MCF 10A (cell line): ENCODE results near the gene MAFG. TPM values are rescaled to one million over a fixed set of nuclear protein-coding genes. Genes with fewer than 3 reads are reported as not detected.

ENCODE experiments used
- BruUV-seq: library from RNA; stranded (reverse); fragments of 400-500 nt; replicated peaks from 2 replicates; lab custom pipeline; 2021; lab: Mats Ljungman, UMichigan
- CTCF ChIA-PET: fragments of 300-600 bp; sonication (Branson Sonifier 250); formaldehyde crosslinking; extraction: SDS; loops from one replicate; lab custom pipeline; 2021; ENCODE audit warnings: antibody characterized with exemption, inconsistent platforms; lab: Yijun Ruan, JAX
- POLR2A ChIA-PET: fragments of 300-600, 350-650 bp; sonication (Branson Sonifier 250); formaldehyde crosslinking; extraction: SDS; loops from one replicate; lab custom pipeline; 2020; ENCODE audit warnings: antibody characterized with exemption, inconsistent platforms; lab: Yijun Ruan, JAX
- DNase-seq: peaks from one replicate; pipeline ENCODE4 v3.0.0-alpha.2; 2018; ENCODE audit not compliant: unreplicated experiment
- H3K27ac Mint-ChIP-seq: one replicate; pipeline ENCODE4 v1.8.0; 2022; ENCODE audit warnings: mild to moderate bottlenecking, low read depth, mixed read lengths; ENCODE audit not compliant: unreplicated experiment
- H3K27me3 Mint-ChIP-seq: one replicate; pipeline ENCODE4 v1.8.0; 2022; ENCODE audit warnings: mixed read lengths; ENCODE audit not compliant: insufficient read depth, unreplicated experiment
- H3K36me3 Mint-ChIP-seq: one replicate; pipeline ENCODE4 v1.8.0; 2022; ENCODE audit warnings: mild to moderate bottlenecking, moderate library complexity, mixed read lengths; ENCODE audit not compliant: insufficient read depth, unreplicated experiment
- H3K4me1 Mint-ChIP-seq: one replicate; pipeline ENCODE4 v1.8.0; 2022; ENCODE audit warnings: mixed read lengths; ENCODE audit not compliant: insufficient read depth, unreplicated experiment
- H3K4me3 Mint-ChIP-seq: one replicate; pipeline ENCODE4 v1.8.0; 2022; ENCODE audit warnings: mild to moderate bottlenecking, moderate library complexity, mixed read lengths; ENCODE audit not compliant: unreplicated experiment
- H3K9me3 Mint-ChIP-seq: one replicate; pipeline ENCODE4 v1.8.0; 2022; ENCODE audit warnings: mixed read lengths; ENCODE audit not compliant: unreplicated experiment
- intact Hi-C: fragments of 100-400 bp; cut with micrococcal nuclease; formaldehyde crosslinking; loops from 2 replicates; pipeline ENCODE4 v1.14.1; 2022
- total RNA-seq: library from RNA; stranded (reverse); gene quantifications from 2 replicates; pipeline ENCODE4 v1.2.3, GENCODE V29; 2022
- TF ChIP-seq, protein P1 (sequence below): fragments of 200-600 bp; IDR thresholded peaks from one replicate; pipeline ENCODE4 v1.8.0; 2022; ENCODE audit warnings: antibody characterized with exemption, mild to moderate bottlenecking; ENCODE audit not compliant: unreplicated experiment

MAFG gene
- total RNA-seq, 1 experiment from 2014 or later = 38.1 TPM

GRCh38 chr17:81962499-81963441, 35.2 kb upstream of the MAFG start:
- Mint-ChIP-seq H3K27me3 (peaks cover 9% of the 10 kb centered on the region), H3K4me1 (peaks cover 10% of the 10 kb centered on the region), H3K27ac (no peak overlapping the region), H3K36me3 (no peaks in the 10 kb centered on the region), H3K4me3 (no peak overlapping the region), H3K9me3 (no peaks in the 10 kb centered on the region)
- no TSS peak for BruUV-seq
- intact Hi-C loops = no loop called here
- DNase-seq = no peak
- ChIA-PET POLR2A (interaction anchor here (0.9 kb wide), 1 partner anchor 14 kb away, joined by 3 read pairs; no protein-coding TSS in a partner anchor), CTCF (interaction anchor here (0.6 to 1.6 kb wide), 3 partner anchors 59 to 88 kb away, joined by 3 to 9 read pairs (median 3); no protein-coding TSS in a partner anchor)
- TF ChIP-seq, protein P1, sequence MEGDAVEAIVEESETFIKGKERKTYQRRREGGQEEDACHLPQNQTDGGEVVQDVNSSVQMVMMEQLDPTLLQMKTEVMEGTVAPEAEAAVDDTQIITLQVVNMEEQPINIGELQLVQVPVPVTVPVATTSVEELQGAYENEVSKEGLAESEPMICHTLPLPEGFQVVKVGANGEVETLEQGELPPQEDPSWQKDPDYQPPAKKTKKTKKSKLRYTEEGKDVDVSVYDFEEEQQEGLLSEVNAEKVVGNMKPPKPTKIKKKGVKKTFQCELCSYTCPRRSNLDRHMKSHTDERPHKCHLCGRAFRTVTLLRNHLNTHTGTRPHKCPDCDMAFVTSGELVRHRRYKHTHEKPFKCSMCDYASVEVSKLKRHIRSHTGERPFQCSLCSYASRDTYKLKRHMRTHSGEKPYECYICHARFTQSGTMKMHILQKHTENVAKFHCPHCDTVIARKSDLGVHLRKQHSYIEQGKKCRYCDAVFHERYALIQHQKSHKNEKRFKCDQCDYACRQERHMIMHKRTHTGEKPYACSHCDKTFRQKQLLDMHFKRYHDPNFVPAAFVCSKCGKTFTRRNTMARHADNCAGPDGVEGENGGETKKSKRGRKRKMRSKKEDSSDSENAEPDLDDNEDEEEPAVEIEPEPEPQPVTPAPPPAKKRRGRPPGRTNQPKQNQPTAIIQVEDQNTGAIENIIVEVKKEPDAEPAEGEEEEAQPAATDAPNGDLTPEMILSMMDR = no peak

GRCh38 chr17:81961521-81962498, 34.3 kb upstream of the MAFG start:
- no peak for DNase-seq
- Mint-ChIP-seq H3K27me3 (peaks cover 9% of the 10 kb centered on the region), H3K36me3 (no peaks in the 10 kb centered on the region), H3K4me3 (no peak overlapping the region), H3K9me3 (no peaks in the 10 kb centered on the region), H3K27ac (no peak overlapping the region), H3K4me1 (peaks cover 10% of the 10 kb centered on the region)
- no TSS peak for BruUV-seq
- ChIA-PET POLR2A (no interaction called here), CTCF (interaction anchor here (1.5 to 1.6 kb wide), 2 partner anchors 49 to 60 kb away, joined by 5 to 9 read pairs; no protein-coding TSS in a partner anchor)
- TF ChIP-seq, protein P1 = no peak
- intact Hi-C loops = no loop called here

- CTCF ChIA-PET = interaction anchor here (0.6 to 2.3 kb wide), 7 partner anchors 31 to 91 kb away, joined by 3 to 74 read pairs (median 5); partner anchors contain the start of genes CENPX and LRRC45
- no peak within 1 kb of the TSS for H3K4me3 Mint-ChIP-seq
- BruUV-seq = no TSS peak
Observed at GRCh38 chr17:81961087-81961511, 33.6 kb upstream of the MAFG start, which contains the start of gene NOTUM. Gene NOTUM, minus strand, starts transcription at chr17:81961187. Its CDS starts 278 bp downstream, at chr17:81960909.

More at GRCh38 chr17:81961087-81961511, 33.6 kb upstream of the MAFG start, which contains the start of gene NOTUM:
- Mint-ChIP-seq H3K27me3 (peaks cover 9% of the 10 kb centered on the region), H3K36me3 (no peaks in the 10 kb centered on the region), H3K4me1 (peaks cover 10% of the 10 kb centered on the region), H3K9me3 (no peaks in the 10 kb centered on the region), H3K27ac (no peak within 1 kb of the TSS)
- intact Hi-C loops = no loop called here
- DNase-seq = no peak
- TF ChIP-seq, protein P1 = no peak
- POLR2A ChIA-PET = interaction anchor here (1.8 kb wide), 1 partner anchor 69 kb away, joined by 4 read pairs; no protein-coding TSS in a partner anchor
